K562 (cell line): ENCODE data around the gene ALOX12. TPM values are rescaled to one million over a fixed set of nuclear protein-coding genes. Genes with fewer than 3 reads are reported as not detected.

Experiments
- BHLHE40 ChIP-seq: IDR thresholded peaks from 2 replicates; pipeline ENCODE4 v1.6.1; 2011; ENCODE audit warnings: low read length, improper control_type of control experiment
- CCNT2 ChIP-seq: IDR thresholded peaks from 2 replicates; pipeline ENCODE4 v1.6.1; 2011; ENCODE audit warnings: borderline replicate concordance, low read depth, mild to moderate bottlenecking, moderate library complexity, mixed read lengths, low read length; ENCODE audit not compliant: insufficient read length; ENCODE audit errors: extremely low read depth
- CGGBP1 ChIP-seq: fragments of 250-450 bp; sonication (Bioruptor Pico); IDR thresholded peaks from 2 replicates; pipeline ENCODE4 v1.9.0; 2021; ENCODE audit warnings: mild to moderate bottlenecking
- DIDO1 ChIP-seq: fragments of 450-650 bp; IDR thresholded peaks from 2 replicates; pipeline ENCODE4 v1.6.1; 2016; ENCODE audit warnings: low read depth, missing biosample characterization, missing genetic modification characterization
- E4F1 ChIP-seq: fragments of 250-450 bp; sonication (Bioruptor Pico); IDR thresholded peaks from 2 replicates; pipeline ENCODE4 v1.5.0; 2021; ENCODE audit warnings: mild to moderate bottlenecking, borderline replicate concordance
- EWSR1 ChIP-seq: fragments of 450-650 bp; IDR thresholded peaks from 2 replicates; pipeline ENCODE4 v1.6.1; 2018; ENCODE audit warnings: borderline replicate concordance, mild to moderate bottlenecking, low read depth, moderate library complexity; ENCODE audit not compliant: partially characterized antibody
- GATA2 ChIP-seq: sonication (generic); formaldehyde crosslinking; IDR thresholded peaks from 2 replicates; pipeline ENCODE4 v1.4.0; 2020; ENCODE audit warnings: mild to moderate bottlenecking, missing genetic modification reagents
- KHSRP ChIP-seq: fragments of 450-650 bp; IDR thresholded peaks from 2 replicates; pipeline ENCODE4 v1.6.1; 2017
- KLF13 ChIP-seq: fragments of 450-650 bp; IDR thresholded peaks from 2 replicates; pipeline ENCODE4 v1.6.1; 2016; ENCODE audit warnings: missing genetic modification characterization, low read depth, mild to moderate bottlenecking, missing compliant biosample characterization, moderate library complexity, borderline replicate concordance
- MAFG ChIP-seq: fragments of 450-650 bp; conservative IDR thresholded peaks from 2 replicates; pipeline ENCODE4 v1.6.1; 2016; ENCODE audit warnings: missing genetic modification characterization, missing compliant biosample characterization
- NFRKB ChIP-seq: fragments of 450-650 bp; IDR thresholded peaks from 2 replicates; pipeline ENCODE4 v1.6.1; 2016; ENCODE audit warnings: low read depth
- RBFOX2 ChIP-seq: fragments of 200-400 bp; formaldehyde crosslinking; IDR thresholded peaks from 2 replicates; pipeline ENCODE4 v1.6.1; 2017; ENCODE audit warnings: low read depth, mild to moderate bottlenecking, low read length, moderate library complexity
- SMAD4 ChIP-seq: fragments of 250-450 bp; sonication (Bioruptor Pico); conservative IDR thresholded peaks from 2 replicates; pipeline ENCODE4 v1.8.0; 2021; ENCODE audit warnings: inconsistent platforms, mild to moderate bottlenecking, moderate library complexity
- SREBF2 ChIP-seq: sonication (generic); formaldehyde crosslinking; IDR thresholded peaks from 2 replicates; pipeline ENCODE4 v1.4.0; 2020; ENCODE audit warnings: mild to moderate bottlenecking, missing genetic modification reagents
- TAL1 ChIP-seq: fragments of 450-650 bp; IDR thresholded peaks from 2 replicates; pipeline ENCODE4 v1.6.1; 2016; ENCODE audit warnings: mild to moderate bottlenecking
- TBL1XR1 ChIP-seq, 2 experiments: IDR thresholded peaks; 2 replicates each; pipeline ENCODE4 v1.6.1; 2012; ENCODE audit warnings: improper control_type of control experiment in 2 of 2, low read length in 2 of 2, mild to moderate bottlenecking in 1 of 2
- TFAM ChIP-seq: fragments of 250-450 bp; sonication (Bioruptor Pico); conservative IDR thresholded peaks from 2 replicates; pipeline ENCODE4 v1.5.0; 2021; ENCODE audit warnings: mild to moderate bottlenecking, moderate library complexity
- WHSC1 ChIP-seq: IDR thresholded peaks from one replicate; pipeline ENCODE4 v1.6.1; 2012; ENCODE audit warnings: low read length, control low read depth, inconsistent platforms
- ZNF184 ChIP-seq: sonication (generic); formaldehyde crosslinking; IDR thresholded peaks from 2 replicates; pipeline ENCODE4 v1.5.0; 2020; ENCODE audit warnings: missing genetic modification reagents
- polyA plus RNA-seq, 8 experiments: library from polyadenylated mRNA; depleted of rRNA in 4 of 8; stranded (reverse) in 5 of 8; unstranded in 3 of 8; fragments of >200 nt; fragmentation: Nextera tagmentation in 2 of 8; fragmentation: Illumina TruSeq in 1 of 8; extraction: Ambion mirVana in 2 of 8; extraction: Trizol in 1 of 8; gene quantifications; 2 replicates each; pipeline versions ENCODE4 v1.2.1 to v1.2.3, GENCODE V29; 2011 to 2014; ENCODE audit warnings: inconsistent platforms in 1 of 8, missing spikeins in 1 of 8
- total RNA-seq, 7 experiments: library from RNA; depleted of rRNA in 6 of 7; stranded (reverse); fragments of >200 nt in 6 of 7; fragmentation: Illumina TruSeq in 2 of 7; extraction: Trizol in 2 of 7; gene quantifications; 2 replicates each; pipeline versions ENCODE4 v1.2.1 to v1.2.3, GENCODE V29; 2011 to 2021; ENCODE audit warnings: low replicate concordance in 1 of 7
- TF ChIP-seq, protein P1 (sequence below): sonication (generic); formaldehyde crosslinking; IDR thresholded peaks from 2 replicates; pipeline ENCODE4 v1.4.0; 2020; ENCODE audit warnings: mild to moderate bottlenecking, missing genetic modification reagents
- TF ChIP-seq, protein P2 (sequence below): fragments of 250-450 bp; sonication (Bioruptor Pico); IDR thresholded peaks from 2 replicates; pipeline ENCODE4 v1.5.0; 2021

ALOX12 gene
- total and polyA plus RNA-seq, 9 of the 15 experiments (the other 6 are each of a cell fraction or from before 2014, with no cell fraction given): 0.09 to 1.1 (median 0.47) TPM; not detected in 1

DNA sequence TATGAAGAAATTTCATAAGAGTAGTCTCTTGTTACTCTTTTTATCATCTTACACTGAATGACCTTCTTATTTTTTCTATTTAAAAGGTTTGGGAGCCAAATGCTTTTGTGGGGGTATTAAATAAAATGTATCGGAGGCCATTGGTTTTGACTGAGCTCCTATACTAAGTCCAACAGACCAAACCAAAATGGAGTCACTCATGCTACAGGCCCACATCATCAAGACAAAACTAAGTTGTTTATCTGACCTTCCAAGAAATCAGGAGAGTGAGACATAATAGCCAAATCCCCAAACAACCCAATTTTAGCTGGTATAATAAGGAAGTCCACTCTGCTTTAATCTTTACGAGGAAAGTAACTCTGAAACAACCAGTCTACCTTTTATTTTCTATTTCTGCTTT is 48.1 kb upstream of the ALOX12 start (continued):
- no peak for TF ChIP-seq KLF13 (tag)
- no peak for TF ChIP-seq TBL1XR1 (IDR thresholded peaks at IDR 0.05; ENCODE audit: low read length in 2 of 2)
- TF ChIP-seq, protein P1, sequence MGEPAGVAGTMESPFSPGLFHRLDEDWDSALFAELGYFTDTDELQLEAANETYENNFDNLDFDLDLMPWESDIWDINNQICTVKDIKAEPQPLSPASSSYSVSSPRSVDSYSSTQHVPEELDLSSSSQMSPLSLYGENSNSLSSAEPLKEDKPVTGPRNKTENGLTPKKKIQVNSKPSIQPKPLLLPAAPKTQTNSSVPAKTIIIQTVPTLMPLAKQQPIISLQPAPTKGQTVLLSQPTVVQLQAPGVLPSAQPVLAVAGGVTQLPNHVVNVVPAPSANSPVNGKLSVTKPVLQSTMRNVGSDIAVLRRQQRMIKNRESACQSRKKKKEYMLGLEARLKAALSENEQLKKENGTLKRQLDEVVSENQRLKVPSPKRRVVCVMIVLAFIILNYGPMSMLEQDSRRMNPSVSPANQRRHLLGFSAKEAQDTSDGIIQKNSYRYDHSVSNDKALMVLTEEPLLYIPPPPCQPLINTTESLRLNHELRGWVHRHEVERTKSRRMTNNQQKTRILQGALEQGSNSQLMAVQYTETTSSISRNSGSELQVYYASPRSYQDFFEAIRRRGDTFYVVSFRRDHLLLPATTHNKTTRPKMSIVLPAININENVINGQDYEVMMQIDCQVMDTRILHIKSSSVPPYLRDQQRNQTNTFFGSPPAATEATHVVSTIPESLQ (CRISPR knock-in tag): no peak
- TF ChIP-seq EWSR1: no peak
- TF ChIP-seq RBFOX2: no peak
- TF ChIP-seq E4F1 (CRISPR knock-in tag): no peak
- no peak for TF ChIP-seq DIDO1 (tag)
- no peak for TF ChIP-seq BHLHE40
- TF ChIP-seq SMAD4 (CRISPR knock-in tag): peak; percentile 96
- TF ChIP-seq ZNF184: no peak
- no peak for TF ChIP-seq KHSRP
- TF ChIP-seq TAL1: no peak
- TF ChIP-seq MAFG (tag): no peak
- no peak for TF ChIP-seq TFAM (CRISPR knock-in tag)
- TF ChIP-seq CGGBP1 (CRISPR knock-in tag): no peak
- TF ChIP-seq SREBF2 (CRISPR knock-in tag): no peak
- no peak for TF ChIP-seq CCNT2
- no peak for TF ChIP-seq GATA2
- TF ChIP-seq WHSC1: no peak
- no peak for TF ChIP-seq NFRKB
- TF ChIP-seq, protein P2, sequence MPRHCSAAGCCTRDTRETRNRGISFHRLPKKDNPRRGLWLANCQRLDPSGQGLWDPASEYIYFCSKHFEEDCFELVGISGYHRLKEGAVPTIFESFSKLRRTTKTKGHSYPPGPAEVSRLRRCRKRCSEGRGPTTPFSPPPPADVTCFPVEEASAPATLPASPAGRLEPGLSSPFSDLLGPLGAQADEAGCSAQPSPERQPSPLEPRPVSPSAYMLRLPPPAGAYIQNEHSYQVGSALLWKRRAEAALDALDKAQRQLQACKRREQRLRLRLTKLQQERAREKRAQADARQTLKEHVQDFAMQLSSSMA (CRISPR knock-in tag): no peak
